Bladder microvascular endothelial cell (primary cell): ENCODE data around the gene SAE1. TPM values are rescaled to one million over a fixed set of nuclear protein-coding genes. Genes with fewer than 3 reads are reported as not detected.

Experiments used
- total RNA-seq: library from RNA; depleted of rRNA; stranded (reverse); fragments of >200 nt; gene quantifications from 2 replicates; pipeline ENCODE4 v1.2.3, GENCODE V29; 2014

Gene SAE1
- total RNA-seq = 174 and 175 TPM in 2 replicates

DNA sequence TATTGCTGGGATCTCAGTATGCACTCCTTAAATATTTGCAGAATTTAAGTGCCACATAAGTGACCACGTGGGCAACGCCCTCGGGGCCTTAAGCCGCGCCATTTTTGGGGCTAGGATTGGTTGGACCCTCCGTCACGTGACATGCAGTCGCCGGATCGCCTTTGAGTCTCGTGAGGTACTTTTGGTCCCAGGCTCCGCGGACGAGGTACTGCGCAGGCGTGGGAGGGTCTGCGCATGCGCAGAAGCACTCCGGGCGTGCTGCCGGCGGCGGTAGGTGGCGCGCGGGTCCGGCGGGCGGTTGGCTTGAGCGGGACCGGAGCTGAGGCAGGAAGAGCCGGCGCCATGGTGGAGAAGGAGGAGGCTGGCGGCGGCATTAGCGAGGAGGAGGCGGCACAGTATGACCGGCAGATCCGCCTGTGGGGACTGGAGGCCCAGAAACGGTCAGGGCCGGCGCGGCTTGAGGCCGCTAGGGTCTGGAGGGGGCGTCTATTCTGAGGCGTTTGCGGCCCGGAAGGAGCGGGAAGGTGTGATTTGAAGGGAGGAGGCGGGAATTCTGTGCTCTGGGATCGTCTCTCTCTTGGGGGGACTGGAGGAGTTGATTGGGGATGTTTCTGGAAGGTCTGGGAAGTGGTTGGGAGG, at the start of gene SAE1:
Gene SAE1, plus strand, starts transcription at position 247 of the 639 bp plus-strand sequence. Its CDS starts 96 bp downstream, at position 343.

DNA sequence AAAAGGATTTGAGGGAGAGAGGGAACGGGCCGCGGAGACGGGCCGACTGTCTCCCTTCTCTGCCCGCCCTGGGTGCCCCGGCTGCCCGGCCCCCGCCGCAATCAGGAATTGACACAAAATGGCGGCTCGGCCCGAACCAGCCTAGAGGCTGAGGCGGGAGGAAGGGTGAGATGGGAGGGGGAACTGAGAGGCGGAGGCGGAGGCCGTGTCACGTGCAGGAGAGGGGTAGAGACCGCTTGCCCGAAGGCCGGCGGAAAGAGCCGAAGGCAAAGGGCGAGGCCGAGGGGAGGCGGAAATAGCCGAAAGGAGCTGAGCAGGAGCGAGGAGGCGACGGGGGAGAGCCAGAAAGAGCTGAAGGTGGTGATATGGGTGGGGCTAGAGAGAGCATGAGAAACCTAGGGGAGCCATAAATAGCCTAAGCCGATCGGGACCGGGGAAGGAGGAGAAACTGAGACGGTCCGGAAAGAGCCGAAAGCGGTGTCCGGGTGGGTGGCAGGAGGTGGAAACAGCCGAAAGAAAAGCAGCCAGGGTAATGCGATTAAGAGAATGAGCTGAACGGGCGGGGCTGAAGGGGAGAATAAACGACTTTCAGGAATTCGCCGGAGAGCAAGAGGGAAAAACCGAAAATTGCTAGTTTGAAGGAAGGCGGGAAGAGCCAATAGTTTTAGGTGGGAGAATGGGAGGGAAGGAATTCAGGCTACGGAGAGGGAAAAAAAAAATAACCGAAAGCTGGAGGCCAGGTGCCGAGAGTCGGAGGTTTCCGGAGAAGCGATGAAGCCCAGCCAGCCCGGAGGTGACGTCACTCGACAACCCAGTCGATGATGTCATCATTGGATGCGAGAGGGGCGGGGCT, 17.4 kb upstream of the SAE1 start, which contains the start of gene ZC3H4:
Gene ZC3H4, minus strand, starts transcription at position 780 of the 853 bp plus-strand sequence. CDS start 1,192 bp downstream, outside the sequence.

DNA sequence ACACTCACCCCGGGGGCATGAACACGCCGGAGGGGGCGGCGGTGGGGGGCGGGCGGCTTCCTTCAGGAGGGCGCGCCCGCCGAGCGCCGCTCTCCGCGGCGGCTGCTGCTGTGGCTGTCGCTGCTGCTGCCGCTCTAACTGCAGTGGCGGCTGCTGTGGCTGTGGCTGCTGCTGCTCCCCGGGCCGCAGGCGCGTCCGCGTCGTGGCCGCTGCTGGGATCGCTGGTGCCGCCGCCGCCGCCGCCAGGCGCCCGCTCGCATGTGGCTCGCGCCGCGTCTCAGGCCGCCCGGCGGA, 100.2 kb downstream of the SAE1 start, which contains the start of gene BBC3:
Gene BBC3, minus strand, starts transcription at position 279 of the 294 bp plus-strand sequence. CDS start 2,768 bp downstream, outside the sequence.

DNA sequence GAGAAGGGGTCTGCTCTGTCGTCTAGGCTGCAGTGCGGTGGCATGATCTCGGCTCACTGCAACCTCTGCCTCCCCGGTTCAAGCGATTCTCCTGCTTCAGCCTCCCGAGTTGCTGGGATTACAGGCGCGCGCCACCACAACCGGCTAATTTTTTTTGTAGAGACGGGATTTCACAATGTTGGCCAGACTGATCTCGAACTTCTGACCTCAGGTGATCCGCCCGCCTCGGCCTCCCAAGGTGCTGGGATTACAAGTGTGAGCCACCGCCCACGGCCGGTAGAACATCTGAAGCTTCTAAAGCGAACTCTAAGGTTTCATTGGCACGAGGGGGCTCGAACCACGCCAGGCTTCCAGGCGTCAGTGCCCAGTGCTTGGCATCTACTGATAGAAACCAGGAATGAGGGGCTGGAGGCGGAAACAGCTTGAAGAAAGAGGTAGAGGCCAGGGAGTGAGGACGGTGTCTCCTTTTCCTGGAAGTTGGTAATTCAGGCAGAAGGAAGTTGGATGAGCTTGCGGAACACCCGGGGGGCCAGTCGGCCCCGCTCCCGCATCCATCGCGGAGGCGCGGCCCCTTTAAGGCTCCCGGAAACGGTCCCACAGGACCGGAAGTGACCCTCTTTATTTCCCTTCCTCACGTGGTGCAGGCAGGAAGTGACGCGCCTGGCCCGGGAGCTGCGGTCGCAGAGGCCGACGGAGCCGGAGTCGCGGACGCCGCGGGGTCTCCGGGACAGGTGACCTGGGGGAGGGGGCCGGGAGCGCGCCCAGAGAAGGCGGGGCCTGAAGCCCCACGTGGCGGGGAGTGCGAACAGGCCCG, 125.5 kb downstream of the SAE1 start, which contains the start of gene CCDC9:
Gene CCDC9, plus strand, starts transcription at position 647 of the 814 bp plus-strand sequence. CDS start 1,876 bp downstream, outside the sequence.

Other genes with a start within 250 kb of the SAE1 start
- gene NPAS1, start 111.0 kb upstream of the SAE1 start, total RNA-seq = under 0.01 TPM in 1 of 2 replicates, not detected in the other
- 15.8 and 30.4 TPM in 2 replicates for gene TMEM160, start 82.2 kb upstream of the SAE1 start, total RNA-seq
- 7.4 and 17.5 TPM in 2 replicates for gene ZC3H4, start 17.1 kb upstream of the SAE1 start, total RNA-seq
- gene BBC3, start 100.4 kb downstream of the SAE1 start, total RNA-seq = 19.9 and 22.2 TPM in 2 replicates
- 6.2 and 8.2 TPM in 2 replicates for gene CCDC9, start 125.7 kb downstream of the SAE1 start, total RNA-seq
- 1.1 TPM in 2 replicates for gene INAFM1, start 144.1 kb downstream of the SAE1 start, total RNA-seq
- gene C5AR1, start 179.0 kb downstream of the SAE1 start, total RNA-seq = not detected in 2 replicates
- gene C5AR2, start 201.3 kb downstream of the SAE1 start, total RNA-seq = not detected in 2 replicates
- 5.3 and 9.7 TPM in 2 replicates for gene DHX34, start 218.5 kb downstream of the SAE1 start, total RNA-seq